SK-N-MC (cell line): ENCODE data around the gene IFT122.

ENCODE experiments used
- EZH2 ChIP-seq: fragments of 200-600 bp; sonication (generic); IDR thresholded peaks from one replicate; pipeline ENCODE4 v1.6.1; 2017; ENCODE audit warnings: antibody characterized with exemption
- POLR2AphosphoS5 ChIP-seq: IDR thresholded peaks from 2 replicates; pipeline ENCODE4 v1.6.1; 2012; ENCODE audit warnings: mild to moderate bottlenecking, low read depth, low read length, borderline replicate concordance

DNA sequence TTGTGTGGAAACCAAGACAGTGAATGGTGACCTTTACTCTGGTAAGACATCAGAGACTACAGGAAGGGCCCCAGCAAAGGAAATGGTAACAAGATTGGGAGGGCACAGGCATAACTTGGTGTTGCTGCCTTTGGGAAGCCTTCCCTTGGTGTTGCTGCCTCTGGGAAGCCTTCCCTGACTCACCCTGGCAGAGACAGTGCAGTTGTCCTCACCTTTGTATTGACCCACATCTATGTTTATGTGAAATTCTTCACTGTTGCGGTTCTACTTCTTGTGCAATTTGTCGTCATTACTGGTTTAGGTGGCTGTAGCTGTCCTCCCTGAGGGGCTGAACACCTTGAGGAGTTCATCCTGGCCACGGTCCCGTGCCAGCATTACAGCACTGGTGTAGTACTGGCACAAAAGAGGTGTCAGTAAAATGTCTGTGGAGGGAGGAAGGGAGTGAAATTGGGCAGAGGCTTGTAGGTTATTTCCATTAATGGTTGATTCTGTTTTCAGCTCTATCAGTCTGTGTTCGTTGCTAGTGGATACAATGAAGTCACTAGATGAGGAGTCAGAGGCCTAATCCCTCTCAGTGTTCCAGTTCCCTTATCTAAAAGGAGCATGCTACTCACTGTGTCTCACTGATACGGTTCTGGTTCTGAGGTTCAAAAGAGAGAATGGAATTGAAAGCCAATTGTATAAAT, 21.6 kb downstream of the IFT122 start:
- TF ChIP-seq EZH2: no peak
- TF ChIP-seq POLR2AphosphoS5: no peak
